ENCODE measurements around the gene SYTL4. TPM values are rescaled to one million over a fixed set of nuclear protein-coding genes. Genes with fewer than 3 reads are reported as not detected.

SYTL4 gene
- total RNA-seq, 4 donors from 2014 or later = 5.4 to 14.9 (median 6.9) TPM

DNA sequence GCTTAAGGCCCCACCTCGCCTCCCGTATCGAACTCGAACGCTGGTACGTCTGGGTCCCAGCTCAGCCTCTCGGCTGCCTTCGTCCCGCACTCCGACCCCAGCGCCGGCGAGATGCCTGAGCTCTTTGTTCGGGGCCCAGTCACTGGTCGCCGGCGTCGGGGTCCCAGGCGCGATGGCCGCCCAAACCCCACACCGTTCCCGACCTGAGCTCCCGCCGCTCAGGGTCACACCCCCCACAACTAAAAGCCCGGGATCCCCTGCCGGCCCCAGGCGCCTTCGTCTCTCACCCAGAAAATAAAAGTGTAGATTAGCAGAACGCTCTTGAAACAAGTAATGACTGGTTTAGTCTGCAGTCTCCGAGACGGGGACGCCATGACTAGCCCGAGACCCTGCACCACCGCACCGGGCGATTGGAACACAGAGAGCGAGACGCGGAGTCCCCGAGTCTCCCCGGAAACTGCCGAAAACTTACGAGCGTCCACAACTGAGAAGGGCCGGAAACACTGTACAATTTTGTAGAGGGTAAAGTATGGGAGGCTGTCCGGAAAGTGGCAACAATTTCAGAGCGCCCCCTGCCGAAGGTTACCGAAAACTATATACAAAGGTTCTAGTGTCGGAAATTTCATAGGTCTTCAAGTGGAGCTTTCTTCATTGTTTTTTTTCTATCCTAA is 95.5 kb downstream of the SYTL4 start, which contains the start of gene TSPAN6:
Gene TSPAN6 (minus strand): TSS at position 486 of the 671 bp plus-strand sequence. CDS start 112 bp downstream, at position 374.
- intact Hi-C loops (cut with DNase I) = no loop called here
- TF ChIP-seq POLR2A (IDR thresholded peaks at IDR 0.05) = no peak
- TF ChIP-seq CTCF (IDR thresholded peaks at IDR 0.05) = peak in 5 of 6 experiments; percentile 27 to 53 (median 44)
- WGBS, 2 donors = 0 to 35% methylated on average over 2 to 37 of the region's 51 CpGs
- DNase-seq = no peak
- peak within 1 kb of the TSS; percentile 36 to 84 (median 78) for H3K27ac ChIP-seq
- H3K4me3 ChIP-seq = peak within 1 kb of the TSS; percentile 53 to 65 (median 62)
- peaks cover 0 to 16% (median 0%) of the 10 kb centered on the region in 3 donors for H3K4me1 ChIP-seq
- no peaks in the 10 kb centered on the region for H3K27me3 ChIP-seq
- no peaks in the 10 kb centered on the region for H3K9me3 ChIP-seq
- peaks cover 0 to 25% (median 0%) of the 10 kb centered on the region in 3 donors for H3K36me3 ChIP-seq

DNA sequence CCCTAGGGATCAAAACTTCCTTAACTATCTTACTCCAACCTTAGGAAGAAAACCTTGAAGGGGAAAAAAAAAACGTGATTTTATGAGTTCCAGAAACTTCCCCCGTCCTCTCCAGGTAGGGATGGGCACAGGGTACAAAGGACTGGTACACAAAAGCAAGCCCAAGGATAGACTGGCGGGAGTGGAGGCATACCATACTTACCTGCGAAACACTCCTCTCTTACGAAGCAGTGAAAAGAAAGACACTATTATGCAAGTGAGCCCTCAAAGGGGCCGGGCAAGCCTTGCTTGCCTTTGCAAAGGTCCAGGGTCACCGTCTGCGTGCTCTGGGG is 96.0 kb downstream of the SYTL4 start:
- Histone ChIP-seq H3K4me1 (peaks cover 0 to 16% (median 0%) of the 10 kb centered on the region in 3 donors), H3K9me3 (no peaks in the 10 kb centered on the region), H3K27me3 (no peaks in the 10 kb centered on the region), H3K4me3 (peak overlapping the region; percentile 53 to 65 (median 62)), H3K27ac (peak overlapping the region; percentile 36 to 84 (median 78)), H3K36me3 (peaks cover 0 to 30% (median 0%) of the 10 kb centered on the region in 3 donors)
- WGBS, 2 donors = 32 to 42% methylated on average over 4 to 8 of the region's 8 CpGs
- intact Hi-C loops (cut with DNase I) = no loop called here
- TF ChIP-seq CTCF (IDR thresholded peaks at IDR 0.05) = no peak
- TF ChIP-seq POLR2A (IDR thresholded peaks at IDR 0.05) = no peak
- no peak for DNase-seq

GRCh38 chrX:100635040-100635439 is 96.9 kb downstream of the SYTL4 start:
- H3K9me3 ChIP-seq = no peaks in the 10 kb centered on the region
- TF ChIP-seq CTCF (IDR thresholded peaks at IDR 0.05) = no peak
- no peak for TF ChIP-seq POLR2A (IDR thresholded peaks at IDR 0.05)
- H3K4me3 ChIP-seq = no peak overlapping the region
- WGBS, 2 donors = 68 to 70% methylated on average over 5 of the region's 5 CpGs
- no peak overlapping the region for H3K27ac ChIP-seq
- no peaks in the 10 kb centered on the region for H3K27me3 ChIP-seq
- H3K4me1 ChIP-seq = peaks cover 0 to 16% (median 0%) of the 10 kb centered on the region in 3 donors
- DNase-seq = no peak
- intact Hi-C loops (cut with DNase I) = no loop called here
- H3K36me3 ChIP-seq = peaks cover 0 to 39% (median 0%) of the 10 kb centered on the region in 3 donors

DNA sequence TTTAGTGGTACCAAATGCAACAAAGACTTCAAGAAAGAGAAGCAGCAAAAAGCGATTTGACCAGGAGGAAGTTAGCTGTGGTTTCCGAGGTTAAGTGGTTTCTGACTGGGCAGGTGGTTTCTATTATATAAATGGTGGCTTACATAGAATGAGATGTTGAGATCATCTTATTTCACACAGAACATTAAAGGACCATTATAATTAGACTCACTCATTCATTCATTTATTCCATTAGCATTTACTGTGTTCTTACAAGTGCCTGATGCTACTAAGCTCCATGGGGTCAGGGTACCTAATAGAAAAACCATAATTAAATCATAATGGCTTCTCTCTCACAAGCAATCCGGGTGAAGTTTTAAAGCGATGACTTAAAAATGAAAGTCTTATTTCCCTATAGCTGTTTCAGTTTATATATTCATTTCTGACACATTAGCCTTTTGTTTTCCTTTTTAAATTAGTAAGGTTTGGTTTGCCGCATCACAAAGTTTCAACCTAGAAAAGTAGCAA is 105.9 kb downstream of the SYTL4 start:
- no peaks in the 10 kb centered on the region for H3K9me3 ChIP-seq
- H3K27me3 ChIP-seq = no peaks in the 10 kb centered on the region
- no peak for DNase-seq
- H3K27ac ChIP-seq = no peak overlapping the region
- intact Hi-C loops (cut with DNase I) = no loop called here
- WGBS, 2 donors = 60 to 68% methylated on average over 5 of the region's 5 CpGs
- no peak for TF ChIP-seq POLR2A (IDR thresholded peaks at IDR 0.05)
- TF ChIP-seq CTCF (IDR thresholded peaks at IDR 0.05) = no peak
- no peaks in the 10 kb centered on the region for H3K4me1 ChIP-seq
- no peak overlapping the region for H3K4me3 ChIP-seq
- peaks cover 0 to 20% (median 0%) of the 10 kb centered on the region in 3 donors for H3K36me3 ChIP-seq

Other genes starting within 250 kb of the SYTL4 start
- not detected for gene TNMD, start 147.2 kb downstream of the SYTL4 start, total RNA-seq
- gene TSPAN6, start 95.3 kb downstream of the SYTL4 start, total RNA-seq = 10 to 100 TPM; 27.1 to 72.1 (median 37.7) TPM
- gene SRPX2, start 87.9 kb downstream of the SYTL4 start, total RNA-seq = 10 to 100 TPM; 22.6 to 38.4 (median 25.6) TPM
- 10 to 100 TPM; 19.3 to 34.8 (median 24.9) TPM for gene CSTF2, start 88.3 kb upstream of the SYTL4 start, total RNA-seq
- gene NOX1, start 142.2 kb upstream of the SYTL4 start, total RNA-seq = not detected
- 1 to 10 TPM; 2.3 to 4.4 (median 3.6) TPM for gene XKRX, start 196.8 kb upstream of the SYTL4 start, total RNA-seq
- not detected for gene ARL13A, start 237.6 kb upstream of the SYTL4 start, total RNA-seq

Measured in esophagus squamous epithelium (tissue), 5 donors.